Upper lobe of left lung (tissue), 6 donors: ENCODE measurements around the gene ENTPD6. TPM values are rescaled to one million over a fixed set of nuclear protein-coding genes. Genes with fewer than 3 reads are reported as not detected.
"Not testable (repeated sequence)": the region's sequence is repeated elsewhere in the genome, so short reads cannot be mapped to it uniquely, and the experiment has no call there.

Experiments used
- ATAC-seq, 2 donors: fragments of 200-7000 bp; cut with Tn5 transposase; one replicate each; pipeline ENCODE4 v1.9.1; 2022; ENCODE audit warnings: mild to moderate bottlenecking in 2 of 2, moderate library complexity in 2 of 2; ENCODE audit not compliant: low FRiP score in 2 of 2
- DNase-seq, 2 donors: peaks; one replicate each; pipeline ENCODE4 v3.0.0-alpha.2; 2019 to 2020
- H3K27ac ChIP-seq, 4 donors: fragments of 200-600 bp; sonication (generic); one replicate each; pipeline ENCODE4 v1.5.1; 2016 to 2019
- H3K27me3 ChIP-seq, 4 donors: fragments of 200-600 bp; sonication (generic); one replicate each; pipeline ENCODE4 v1.5.1; 2017 to 2019
- H3K36me3 ChIP-seq, 4 donors: fragments of 200-600 bp; sonication (generic); one replicate each; pipeline ENCODE4 v1.5.1; 2016 to 2019
- H3K4me1 ChIP-seq, 4 donors: fragments of 200-600 bp; sonication (generic); one replicate each; pipeline ENCODE4 v1.5.1; 2018 to 2019
- H3K4me3 ChIP-seq, 4 donors: fragments of 200-600 bp; sonication (generic); one replicate each; pipeline ENCODE4 v1.5.1; 2017 to 2019; ENCODE audit warnings: mild to moderate bottlenecking in 2 of 4, moderate library complexity in 1 of 4
- H3K9me3 ChIP-seq, 4 donors: fragments of 200-600 bp; sonication (generic); one replicate each; pipeline ENCODE4 v1.5.1; 2018 to 2019
- CTCF ChIP-seq, 6 experiments: fragments of 450-650 bp in 4 of 6; fragments of 200-600 bp in 2 of 6; sonication (generic) in 2 of 6; IDR thresholded peaks; one replicate each; pipeline ENCODE4 v1.5.1; 2016 to 2019; ENCODE audit warnings: antibody characterized with exemption in 6 of 6
- EP300 ChIP-seq, 4 donors: sonication (generic); formaldehyde crosslinking; IDR thresholded peaks; one replicate each; pipeline ENCODE4 v1.5.1; 2017; ENCODE audit warnings: antibody characterized with exemption in 4 of 4, control low read depth in 2 of 4
- POLR2A ChIP-seq, 4 donors: fragments of 450-650 bp; IDR thresholded peaks; one replicate each; pipeline ENCODE4 v1.5.1; 2016 to 2017; ENCODE audit warnings: antibody characterized with exemption in 4 of 4, mild to moderate bottlenecking in 2 of 4
- POLR2AphosphoS5 ChIP-seq, 2 donors: sonication (generic); formaldehyde crosslinking; IDR thresholded peaks; one replicate each; pipeline ENCODE4 v1.5.1; 2017; ENCODE audit warnings: antibody characterized with exemption in 2 of 2
- WGBS, 2 donors: methylation state at CpG; one replicate each; pipeline ENCODE4 v1.1.5; 2017 to 2018; 5-methylcytosine and 5-hydroxymethylcytosine counted together
- total RNA-seq, 6 donors: library from RNA; depleted of rRNA in 4 of 6; stranded (reverse); fragments of >200 nt in 4 of 6; gene quantifications; one replicate each; pipeline versions ENCODE4 v1.1.0 to v1.2.1, GENCODE V29; 2016 to 2021
- donor health status: DM: no; HTN: no; CAD: no; lungs with moderate emphysema.
- donor health status: DM: no; HTN: yes; CAD: no; lungs with severe emphysema.

The ENTPD6 gene
- total RNA-seq, 6 donors from 2014 or later = 53.7 to 170 (median 81.7) TPM

GRCh38 chr20:25258476-25258805, 62.9 kb downstream of the ENTPD6 start:
- DNase-seq (no peak), ATAC-seq (no peak)
- Histone ChIP-seq H3K27ac (no peak overlapping the region), H3K36me3 (peaks cover 0 to 29% (median 6%) of the 10 kb centered on the region in 4 donors), H3K4me3 (no peak overlapping the region), H3K27me3 (no peaks in the 10 kb centered on the region), H3K9me3 (no peaks in the 10 kb centered on the region), H3K4me1 (peaks cover 7 to 31% (median 15%) of the 10 kb centered on the region in 4 donors)
- WGBS, 2 donors = 77% methylated on average over 7 to 8 of the region's 8 CpGs
- TF ChIP-seq CTCF (IDR thresholded peaks at IDR 0.05) (no peak), POLR2AphosphoS5 (IDR thresholded peaks at IDR 0.05) (no peak), EP300 (IDR thresholded peaks at IDR 0.05) (no peak), POLR2A (IDR thresholded peaks at IDR 0.05) (no peak)

- ATAC-seq (no peak), DNase-seq (no peak)
- 73 to 79% methylated on average over 4 of the region's 4 CpGs for WGBS, 2 donors
- Histone ChIP-seq H3K36me3 (peaks cover 0 to 29% (median 6%) of the 10 kb centered on the region in 4 donors), H3K4me1 (peaks cover 4 to 31% (median 15%) of the 10 kb centered on the region in 4 donors), H3K27ac (no peak overlapping the region), H3K4me3 (no peak overlapping the region), H3K9me3 (no peaks in the 10 kb centered on the region), H3K27me3 (no peaks in the 10 kb centered on the region)
- TF ChIP-seq POLR2A (IDR thresholded peaks at IDR 0.05) = no peak
- TF ChIP-seq POLR2AphosphoS5 (IDR thresholded peaks at IDR 0.05) = no peak
- no peak for TF ChIP-seq EP300 (IDR thresholded peaks at IDR 0.05)
Measured at GRCh38 chr20:25258828-25259227, 63.3 kb downstream of the ENTPD6 start.

GRCh38 chr20:25259358-25259757, 63.8 kb downstream of the ENTPD6 start:
- WGBS, 2 donors = 90 to 97% methylated on average over 12 of the region's 12 CpGs
- ATAC-seq = no peak
- H3K27me3 ChIP-seq = no peaks in the 10 kb centered on the region
- TF ChIP-seq POLR2AphosphoS5 (IDR thresholded peaks at IDR 0.05) (no peak), CTCF (IDR thresholded peaks at IDR 0.05) (no peak), EP300 (IDR thresholded peaks at IDR 0.05) (no peak), POLR2A (IDR thresholded peaks at IDR 0.05) (no peak)
- no peak overlapping the region for H3K4me3 ChIP-seq
- H3K27ac ChIP-seq = no peak overlapping the region
- peaks cover 4 to 31% (median 15%) of the 10 kb centered on the region in 4 donors for H3K4me1 ChIP-seq
- no peak for DNase-seq
- peaks cover 0 to 29% (median 6%) of the 10 kb centered on the region in 4 donors for H3K36me3 ChIP-seq
- no peaks in the 10 kb centered on the region for H3K9me3 ChIP-seq

- no peaks in the 10 kb centered on the region for H3K9me3 ChIP-seq
- H3K27ac ChIP-seq = no peak overlapping the region
- 94 to 96% methylated on average over 9 of the region's 9 CpGs for WGBS, 2 donors
- peaks cover 0 to 29% (median 6%) of the 10 kb centered on the region in 4 donors for H3K36me3 ChIP-seq
- H3K4me3 ChIP-seq = no peak overlapping the region
- no peak for ATAC-seq
- H3K27me3 ChIP-seq = no peaks in the 10 kb centered on the region
- peaks cover 4 to 31% (median 15%) of the 10 kb centered on the region in 4 donors for H3K4me1 ChIP-seq
- DNase-seq = no peak
- TF ChIP-seq POLR2AphosphoS5 (IDR thresholded peaks at IDR 0.05) = no peak
- no peak for TF ChIP-seq POLR2A (IDR thresholded peaks at IDR 0.05)
- no peak for TF ChIP-seq EP300 (IDR thresholded peaks at IDR 0.05)
Measured at GRCh38 chr20:25259788-25260254, 64.3 kb downstream of the ENTPD6 start.

- Histone ChIP-seq H3K4me1 (peaks cover 1 to 20% (median 7%) of the 10 kb centered on the region in 4 donors), H3K36me3 (peaks cover 0 to 29% (median 6%) of the 10 kb centered on the region in 4 donors)
- H3K4me3 ChIP-seq, H3K9me3 ChIP-seq, H3K27me3 ChIP-seq, ATAC-seq, DNase-seq, H3K27ac ChIP-seq: not testable (repeated sequence)
- 95 to 100% methylated on average over 5 to 16 of the region's 16 CpGs for WGBS, 2 donors
Measured at GRCh38 chr20:25260770-25261437, 65.4 kb downstream of the ENTPD6 start.

- H3K9me3 ChIP-seq = no peaks in the 10 kb centered on the region
- TF ChIP-seq EP300 (IDR thresholded peaks at IDR 0.05) (no peak), CTCF (IDR thresholded peaks at IDR 0.05) (no peak), POLR2AphosphoS5 (IDR thresholded peaks at IDR 0.05) (no peak), POLR2A (IDR thresholded peaks at IDR 0.05) (no peak)
- WGBS, 2 donors = 86 to 89% methylated on average over 10 to 11 of the region's 11 CpGs
- H3K36me3 ChIP-seq = peaks cover 9 to 50% (median 42%) of the 10 kb centered on the region in 4 donors
- ATAC-seq (no peak), DNase-seq (no peak)
- no peaks in the 10 kb centered on the region for H3K27me3 ChIP-seq
- no peak overlapping the region for H3K27ac ChIP-seq
- H3K4me1 ChIP-seq = no peaks in the 10 kb centered on the region
- H3K4me3 ChIP-seq = no peak overlapping the region
Measured at GRCh38 chr20:25269057-25269832, 73.7 kb downstream of the ENTPD6 start.
